ENCODE measurements around the gene PCNX2.

PCNX2 gene

DNA sequence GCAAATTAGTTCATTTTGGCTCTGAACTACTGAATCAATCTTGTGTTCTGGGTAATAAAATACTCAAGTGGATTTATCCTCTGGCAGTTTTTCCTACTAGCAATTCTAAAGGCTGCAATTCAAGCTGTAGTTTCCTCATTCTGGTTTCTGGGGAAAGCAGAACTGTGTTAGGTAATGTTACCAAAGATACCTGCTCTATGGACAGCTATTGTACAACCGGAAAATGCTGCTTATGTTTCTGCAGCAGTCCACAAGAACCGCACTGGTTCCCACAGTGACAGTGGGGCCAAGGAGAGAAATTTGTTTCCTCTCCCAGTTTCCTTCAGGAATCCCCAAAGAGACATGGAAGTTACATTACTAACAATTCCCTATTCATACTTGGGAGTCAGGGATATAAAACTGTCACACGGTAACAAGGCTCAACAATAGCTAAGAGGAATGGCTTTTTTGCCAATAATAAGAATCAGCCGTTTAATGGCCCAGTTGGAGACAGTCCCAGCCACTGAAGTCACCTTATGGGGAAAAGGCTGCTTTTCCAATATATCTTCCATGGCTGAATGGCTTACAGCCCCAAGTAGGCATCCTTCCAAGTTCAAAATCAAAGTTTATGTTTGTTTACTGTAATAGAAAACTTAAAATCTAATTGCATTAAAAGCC lies 52.6 kb downstream of the PCNX2 start:
- Histone ChIP-seq H3K9me3 (ENCODE audit: control extremely low read depth in 1 of 5, control insufficient read depth in 4 of 5, insufficient read depth in 2 of 5, low read depth in 1 of 5, low read length in 4 of 5) (no peaks in the 10 kb centered on the region), H3K4me1 (ENCODE audit: control extremely low read depth in 1 of 4, control insufficient read depth in 4 of 4, insufficient read depth in 4 of 4, low read length in 3 of 4) (peaks cover 0 to 28% (median 10%) of the 10 kb centered on the region in 4 experiments), H3K4me3 (ENCODE audit: control insufficient read depth in 1 of 7, extremely low read depth in 1 of 7, insufficient read depth in 4 of 7, low read depth in 2 of 7, low read length in 6 of 7) (no peak overlapping the region), H3K27ac (ENCODE audit: insufficient read depth in 1 of 2, low read depth in 1 of 2, low read length in 2 of 2, poor library complexity in 1 of 2, severe bottlenecking in 2 of 2) (no peak overlapping the region), H3K27me3 (replicated peaks in 2 of 5; ENCODE audit: control insufficient read depth in 4 of 5, insufficient read depth in 5 of 5, low read length in 4 of 5) (no peaks in the 10 kb centered on the region), H3K36me3 (ENCODE audit: control insufficient read depth in 4 of 4, insufficient read depth in 4 of 4, low read length in 3 of 4) (no peaks in the 10 kb centered on the region)
- DNase-seq = peak; percentile 12 to 69 (median 61)
- 13% methylated on average over 4 of the region's 4 CpGs for WGBS (ENCODE audit: insufficient coverage)
- CTCF ChIA-PET = interaction anchor here (1.0 to 1.8 kb wide), 5 partner anchors 8 to 1486 kb away, joined by 3 to 5 read pairs (median 3); no protein-coding TSS in a partner anchor
- POLR2A ChIA-PET = interaction anchor here (0.6 kb wide), 1 partner anchor 10 kb away, joined by 4 read pairs; no protein-coding TSS in a partner anchor

GRCh38 chr1:233241759-233242158 lies 53.8 kb downstream of the PCNX2 start:
- peaks cover 0 to under 1% (median 0%) of the 10 kb centered on the region in 4 experiments for H3K36me3 ChIP-seq (ENCODE audit: control insufficient read depth in 4 of 4, insufficient read depth in 4 of 4, low read length in 3 of 4)
- no CpG with 5 or more reads among the region's 2 CpGs for WGBS (ENCODE audit: insufficient coverage)
- ChIA-PET POLR2A (interaction anchor here (0.7 kb wide), 1 partner anchor 10 kb away, joined by 3 read pairs; no protein-coding TSS in a partner anchor), CTCF (interaction anchor here (1.0 to 1.8 kb wide), 4 partner anchors 9 to 1485 kb away, joined by 3 to 5 read pairs (median 4); no protein-coding TSS in a partner anchor)
- no peaks in the 10 kb centered on the region for H3K9me3 ChIP-seq (ENCODE audit: control extremely low read depth in 1 of 5, control insufficient read depth in 4 of 5, insufficient read depth in 2 of 5, low read depth in 1 of 5, low read length in 4 of 5)
- no peak overlapping the region for H3K27ac ChIP-seq (ENCODE audit: insufficient read depth in 1 of 2, low read depth in 1 of 2, low read length in 2 of 2, poor library complexity in 1 of 2, severe bottlenecking in 2 of 2)
- H3K4me1 ChIP-seq (ENCODE audit: control extremely low read depth in 1 of 4, control insufficient read depth in 4 of 4, insufficient read depth in 4 of 4, low read length in 3 of 4) = peaks cover 0 to 28% (median 10%) of the 10 kb centered on the region in 4 experiments
- DNase-seq = no peak
- H3K27me3 ChIP-seq (replicated peaks in 2 of 5; ENCODE audit: control insufficient read depth in 4 of 5, insufficient read depth in 5 of 5, low read length in 4 of 5) = no peaks in the 10 kb centered on the region
- no peak overlapping the region for H3K4me3 ChIP-seq (ENCODE audit: control insufficient read depth in 1 of 7, extremely low read depth in 1 of 7, insufficient read depth in 4 of 7, low read depth in 2 of 7, low read length in 6 of 7)

DNA sequence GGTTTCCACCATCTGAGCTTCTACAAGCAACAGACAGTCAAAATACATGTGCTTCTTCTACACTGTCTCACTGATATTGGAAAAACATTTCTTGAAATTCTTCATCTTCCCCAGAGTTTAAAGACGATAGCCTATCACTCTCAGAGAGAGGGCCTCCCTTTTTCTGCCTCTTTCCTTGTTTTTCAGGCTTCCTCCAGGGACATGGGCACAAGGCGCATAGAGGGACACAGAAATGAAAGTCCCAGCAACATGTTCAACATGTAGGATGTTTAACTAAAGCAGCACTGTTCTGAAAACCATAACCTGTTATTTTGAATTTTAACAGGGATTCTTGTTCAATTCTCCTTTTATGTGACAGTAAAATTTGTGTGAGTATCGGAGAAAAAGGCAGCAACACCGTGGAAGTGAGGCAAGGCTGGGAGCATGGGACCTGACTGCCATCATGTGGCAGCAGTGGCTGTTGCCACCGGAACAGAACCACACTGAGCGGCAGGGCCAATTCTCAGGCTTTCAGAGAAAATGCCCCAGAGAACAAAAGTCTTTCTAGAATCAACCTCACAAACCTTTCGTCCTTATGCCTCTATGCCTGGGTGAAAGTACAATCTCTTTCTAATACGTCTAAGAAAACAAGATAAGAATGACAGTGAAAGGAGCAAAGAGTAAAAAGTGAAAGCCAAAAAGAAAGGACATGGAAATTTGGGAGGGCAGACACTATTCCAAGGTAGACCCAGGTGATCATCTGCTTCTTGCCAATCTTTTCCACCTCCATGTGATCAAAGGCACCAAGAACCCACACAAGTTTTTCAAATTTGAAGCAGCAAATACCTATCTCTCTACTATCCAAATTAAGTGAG lies 54.5 kb downstream of the PCNX2 start:
- Histone ChIP-seq H3K36me3 (ENCODE audit: control insufficient read depth in 4 of 4, insufficient read depth in 4 of 4, low read length in 3 of 4) (peaks cover 0 to 4% (median under 1%) of the 10 kb centered on the region in 4 experiments), H3K27me3 (replicated peaks in 2 of 5; ENCODE audit: control insufficient read depth in 4 of 5, insufficient read depth in 5 of 5, low read length in 4 of 5) (no peaks in the 10 kb centered on the region), H3K9me3 (ENCODE audit: control extremely low read depth in 1 of 5, control insufficient read depth in 4 of 5, insufficient read depth in 2 of 5, low read depth in 1 of 5, low read length in 4 of 5) (no peaks in the 10 kb centered on the region), H3K4me3 (ENCODE audit: control insufficient read depth in 1 of 7, extremely low read depth in 1 of 7, insufficient read depth in 4 of 7, low read depth in 2 of 7, low read length in 6 of 7) (peak overlapping the region in 1 of 7 experiments; percentile 5), H3K27ac (ENCODE audit: insufficient read depth in 1 of 2, low read depth in 1 of 2, low read length in 2 of 2, poor library complexity in 1 of 2, severe bottlenecking in 2 of 2) (no peak overlapping the region), H3K4me1 (ENCODE audit: control extremely low read depth in 1 of 4, control insufficient read depth in 4 of 4, insufficient read depth in 4 of 4, low read length in 3 of 4) (peaks cover 0 to 28% (median 10%) of the 10 kb centered on the region in 4 experiments)
- WGBS (ENCODE audit: insufficient coverage) = 21% methylated on average over 5 of the region's 8 CpGs
- DNase-seq = peak; percentile 46 to 73 (median 69)
- ChIA-PET CTCF (interaction anchor here (0.9 to 1.8 kb wide), 6 partner anchors 10 to 610 kb away, joined by 3 to 6 read pairs (median 4); no protein-coding TSS in a partner anchor), POLR2A (no interaction called here)

DNA sequence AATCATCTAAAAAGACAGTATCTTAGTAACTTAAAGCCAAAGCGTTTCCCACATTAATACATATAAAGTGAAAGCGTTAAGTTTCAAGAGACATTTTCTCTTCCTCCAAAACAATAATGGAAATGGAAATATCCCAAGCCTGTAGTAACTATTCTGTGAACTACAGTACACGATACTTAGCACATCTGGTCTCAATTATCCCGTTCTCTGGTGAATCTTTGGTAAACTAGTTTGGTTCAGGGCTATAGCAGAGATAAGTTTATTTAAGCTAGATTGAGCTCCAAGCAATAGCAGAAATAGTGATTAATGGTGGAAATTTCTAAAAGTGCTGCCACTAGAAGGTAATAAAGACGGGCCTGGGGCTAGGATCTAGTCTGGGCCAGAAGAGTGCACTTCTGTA lies 55.2 kb downstream of the PCNX2 start:
- H3K9me3 ChIP-seq (ENCODE audit: control extremely low read depth in 1 of 5, control insufficient read depth in 4 of 5, insufficient read depth in 2 of 5, low read depth in 1 of 5, low read length in 4 of 5) = no peaks in the 10 kb centered on the region
- H3K27ac ChIP-seq (ENCODE audit: insufficient read depth in 1 of 2, low read depth in 1 of 2, low read length in 2 of 2, poor library complexity in 1 of 2, severe bottlenecking in 2 of 2) = no peak overlapping the region
- no peak for DNase-seq
- no peak overlapping the region for H3K4me3 ChIP-seq (ENCODE audit: control insufficient read depth in 1 of 7, extremely low read depth in 1 of 7, insufficient read depth in 4 of 7, low read depth in 2 of 7, low read length in 6 of 7)
- CTCF ChIA-PET = interaction anchor here (0.9 to 1.4 kb wide), 4 partner anchors 11 to 609 kb away, joined by 3 to 6 read pairs (median 5); no protein-coding TSS in a partner anchor
- peaks cover 0 to 4% (median 2%) of the 10 kb centered on the region in 4 experiments for H3K36me3 ChIP-seq (ENCODE audit: control insufficient read depth in 4 of 4, insufficient read depth in 4 of 4, low read length in 3 of 4)
- POLR2A ChIA-PET = no interaction called here
- 96% methylated on average over 4 of the region's 5 CpGs for WGBS (ENCODE audit: insufficient coverage)
- peaks cover 0 to 28% (median 10%) of the 10 kb centered on the region in 4 experiments for H3K4me1 ChIP-seq (ENCODE audit: control extremely low read depth in 1 of 4, control insufficient read depth in 4 of 4, insufficient read depth in 4 of 4, low read length in 3 of 4)
- H3K27me3 ChIP-seq (replicated peaks in 2 of 5; ENCODE audit: control insufficient read depth in 4 of 5, insufficient read depth in 5 of 5, low read length in 4 of 5) = no peaks in the 10 kb centered on the region

- H3K4me3 ChIP-seq (ENCODE audit: control insufficient read depth in 1 of 7, extremely low read depth in 1 of 7, insufficient read depth in 4 of 7, low read depth in 2 of 7, low read length in 6 of 7) = no peak overlapping the region
- 97% methylated on average over 7 of the region's 9 CpGs for WGBS (ENCODE audit: insufficient coverage)
- ChIA-PET POLR2A (no interaction called here), CTCF (interaction anchor here (0.8 kb wide), 1 partner anchor 602 kb away, joined by 3 read pairs; no protein-coding TSS in a partner anchor)
- peaks cover 0 to 25% (median 10%) of the 10 kb centered on the region in 4 experiments for H3K4me1 ChIP-seq (ENCODE audit: control extremely low read depth in 1 of 4, control insufficient read depth in 4 of 4, insufficient read depth in 4 of 4, low read length in 3 of 4)
- no peaks in the 10 kb centered on the region for H3K27me3 ChIP-seq (replicated peaks in 2 of 5; ENCODE audit: control insufficient read depth in 4 of 5, insufficient read depth in 5 of 5, low read length in 4 of 5)
- H3K27ac ChIP-seq (ENCODE audit: insufficient read depth in 1 of 2, low read depth in 1 of 2, low read length in 2 of 2, poor library complexity in 1 of 2, severe bottlenecking in 2 of 2) = no peak overlapping the region
- no peaks in the 10 kb centered on the region for H3K9me3 ChIP-seq (ENCODE audit: control extremely low read depth in 1 of 5, control insufficient read depth in 4 of 5, insufficient read depth in 2 of 5, low read depth in 1 of 5, low read length in 4 of 5)
- no peak for DNase-seq
- H3K36me3 ChIP-seq (ENCODE audit: control insufficient read depth in 4 of 4, insufficient read depth in 4 of 4, low read length in 3 of 4) = peaks cover 0 to 4% (median 2%) of the 10 kb centered on the region in 4 experiments
Observed at GRCh38 chr1:233238884-233239431, 56.6 kb downstream of the PCNX2 start.

- Histone ChIP-seq H3K27ac (ENCODE audit: insufficient read depth in 1 of 2, low read depth in 1 of 2, low read length in 2 of 2, poor library complexity in 1 of 2, severe bottlenecking in 2 of 2) (no peak overlapping the region), H3K4me1 (ENCODE audit: control extremely low read depth in 1 of 4, control insufficient read depth in 4 of 4, insufficient read depth in 4 of 4, low read length in 3 of 4) (peaks cover 0 to 15% (median 7%) of the 10 kb centered on the region in 4 experiments), H3K4me3 (ENCODE audit: control insufficient read depth in 1 of 7, extremely low read depth in 1 of 7, insufficient read depth in 4 of 7, low read depth in 2 of 7, low read length in 6 of 7) (no peak overlapping the region), H3K9me3 (ENCODE audit: control extremely low read depth in 1 of 5, control insufficient read depth in 4 of 5, insufficient read depth in 2 of 5, low read depth in 1 of 5, low read length in 4 of 5) (no peaks in the 10 kb centered on the region), H3K36me3 (ENCODE audit: control insufficient read depth in 4 of 4, insufficient read depth in 4 of 4, low read length in 3 of 4) (peaks cover 0 to 4% (median 2%) of the 10 kb centered on the region in 4 experiments), H3K27me3 (replicated peaks in 2 of 5; ENCODE audit: control insufficient read depth in 4 of 5, insufficient read depth in 5 of 5, low read length in 4 of 5) (no peaks in the 10 kb centered on the region)
- whole genome bisulfite sequencing (ENCODE audit: insufficient coverage) = 83% methylated on average over 1 of the region's 3 CpGs
- no peak for DNase-seq
- POLR2A ChIA-PET = no interaction called here
- CTCF ChIA-PET = interaction anchor here (0.7 to 0.9 kb wide), 2 partner anchors 45 to 1371 kb away, joined by 3 read pairs; no protein-coding TSS in a partner anchor
Observed at GRCh38 chr1:233237647-233238046, 57.9 kb downstream of the PCNX2 start.

Measured in common myeloid progenitor, CD34-positive (primary cell).